Hippocampal formation (tissue), 2 donors: Measurements from ENCODE around the gene PHPT1.
"Not testable (repeated sequence)": the region's sequence is repeated elsewhere in the genome, so short reads cannot be mapped to it uniquely, and the experiment has no call there.

Experiments used
- DNase-seq, 2 donors: peaks; one replicate each; lab custom pipeline; 2025; lab: John Stamatoyannopoulos, UW

PHPT1 gene

DNA sequence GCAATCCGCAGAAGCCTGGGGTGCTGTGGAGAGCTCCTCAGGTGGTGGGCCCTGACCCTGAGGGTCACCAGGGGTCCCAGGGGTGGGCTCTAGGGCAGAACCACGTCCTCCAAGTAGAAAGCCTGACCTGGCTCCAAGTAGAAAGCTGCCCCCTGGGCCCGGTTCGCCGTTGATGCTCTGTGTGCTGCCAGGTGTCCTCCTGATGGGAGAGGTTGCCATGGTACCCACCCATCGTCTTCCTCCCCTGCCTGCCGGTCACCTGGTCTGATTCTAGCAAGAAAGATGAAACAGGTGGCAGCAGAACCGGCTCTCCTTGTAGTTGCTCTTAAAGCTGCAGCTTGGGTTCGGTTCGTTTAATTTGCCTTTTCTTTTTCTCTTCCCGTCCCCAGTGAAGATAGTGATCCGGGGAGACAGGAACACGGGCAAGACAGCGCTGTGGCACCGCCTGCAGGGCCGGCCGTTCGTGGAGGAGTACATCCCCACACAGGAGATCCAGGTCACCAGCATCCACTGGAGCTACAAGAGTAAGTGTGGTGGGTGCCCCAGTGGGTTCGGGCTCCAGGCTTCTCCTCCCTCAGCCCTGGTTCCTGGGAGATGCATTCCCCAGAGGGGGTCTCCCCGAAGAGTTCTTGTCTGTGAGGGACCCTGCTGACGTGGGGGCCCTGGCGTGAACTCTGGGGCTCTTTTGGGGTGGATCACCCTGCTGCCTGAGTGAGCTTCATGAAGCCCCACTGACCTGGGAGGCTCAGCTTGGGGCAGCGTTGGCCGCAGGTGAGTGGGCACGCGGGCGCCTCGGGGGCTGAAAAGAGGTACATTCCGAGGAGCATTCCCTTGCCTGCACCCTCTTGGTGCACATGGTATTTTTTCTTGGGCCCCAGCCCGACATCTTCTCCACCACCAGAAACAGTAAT lies 25.8 kb upstream of the PHPT1 start:
- DNase-seq, result no peak

DNA sequence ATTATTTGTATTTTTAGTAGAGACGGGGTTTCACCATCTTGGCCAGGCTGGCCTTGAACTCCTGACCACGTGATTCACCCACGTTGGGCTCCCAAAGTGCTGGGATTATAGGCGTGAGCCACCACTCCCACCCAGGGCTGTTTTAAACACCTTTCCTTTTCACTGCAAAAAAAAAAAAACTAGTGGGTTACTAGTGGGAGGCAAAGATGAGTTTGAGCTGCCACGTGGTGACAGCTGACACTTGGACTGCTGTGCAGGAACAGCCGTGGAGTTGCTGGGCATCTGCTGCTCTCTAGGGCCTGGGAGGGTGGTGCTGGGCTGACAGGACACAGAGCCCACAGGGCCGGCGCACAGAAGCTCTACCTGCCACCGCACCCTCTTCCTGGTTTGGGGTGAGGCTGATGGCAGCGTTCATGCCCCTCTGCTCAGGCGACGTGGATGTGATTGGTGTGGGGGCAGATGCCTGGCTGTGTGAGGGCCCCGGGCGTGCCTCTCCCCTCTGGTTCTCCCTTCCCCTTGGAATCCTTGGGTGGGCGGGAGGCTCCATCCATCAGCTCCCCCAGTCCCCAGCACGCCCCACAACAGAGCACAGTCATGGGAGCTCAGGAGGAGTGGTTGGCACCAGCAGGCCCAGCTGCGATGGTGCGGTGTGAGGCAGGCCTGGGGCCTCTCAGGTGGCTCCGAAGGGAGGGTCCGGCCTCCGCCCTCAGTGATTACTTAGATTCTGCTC lies 24.5 kb upstream of the PHPT1 start:
- no peak for DNase-seq

DNA sequence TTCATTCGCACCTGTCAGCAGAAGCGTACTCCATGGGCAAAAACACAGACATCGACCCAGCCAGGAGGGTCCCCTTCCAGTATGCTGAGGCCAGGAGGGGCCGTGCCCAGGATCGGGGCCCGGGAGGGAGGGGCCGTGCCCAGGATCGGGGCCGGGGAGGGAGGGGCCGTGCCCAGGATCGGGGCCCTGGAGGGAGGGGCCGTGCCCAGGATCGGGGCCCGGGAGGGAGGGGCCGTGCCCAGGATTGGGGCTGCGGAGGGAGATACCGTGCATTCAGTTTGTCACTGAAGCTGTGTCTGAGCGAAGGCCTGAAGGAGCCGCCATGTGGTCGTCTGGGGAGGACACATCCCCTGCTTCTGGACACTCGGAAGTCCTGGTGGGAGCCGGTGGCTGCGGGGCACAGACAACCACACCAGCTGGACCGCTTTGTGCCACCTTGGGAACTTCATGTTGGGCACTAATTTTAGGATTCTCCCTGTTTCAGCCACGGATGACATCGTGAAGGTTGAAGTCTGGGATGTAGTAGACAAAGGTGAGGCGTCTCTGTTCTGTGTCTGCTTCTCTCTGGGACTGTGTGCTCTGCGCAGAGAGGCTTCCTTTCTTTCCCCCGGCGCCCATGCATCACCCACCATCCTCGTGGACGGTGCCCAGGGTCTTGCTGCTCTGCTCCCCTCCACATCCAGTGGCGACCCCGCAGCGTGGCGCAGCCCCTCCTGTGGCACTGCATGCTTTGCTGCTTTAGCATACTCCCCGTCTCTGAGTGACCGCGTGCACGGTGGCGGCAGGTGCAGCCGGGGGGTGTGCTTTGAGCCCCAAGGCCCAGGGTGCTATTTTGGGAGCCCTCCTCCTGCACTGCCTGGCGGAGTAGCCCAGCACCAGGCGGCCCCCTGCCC lies 23.7 kb upstream of the PHPT1 start:
- no peak for DNase-seq

DNA sequence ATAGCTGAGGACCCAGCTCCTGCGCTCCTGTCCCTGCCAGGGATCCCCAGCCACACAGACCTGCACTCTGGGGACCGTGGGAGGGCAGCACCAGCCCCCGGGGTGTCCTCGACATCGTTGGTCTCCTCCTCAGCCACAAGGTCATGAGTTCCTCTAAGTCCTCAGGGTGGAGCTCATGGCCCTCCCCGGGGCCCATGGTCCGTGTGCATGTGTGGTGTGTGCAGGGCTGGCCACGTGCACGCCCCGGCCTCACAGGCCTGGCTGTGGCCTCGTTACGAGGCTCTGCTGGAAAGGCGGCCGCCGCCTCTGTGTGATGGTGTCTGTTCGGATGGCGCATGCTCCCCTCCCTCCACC lies 23.0 kb upstream of the PHPT1 start:
- DNase-seq, result no peak

DNA sequence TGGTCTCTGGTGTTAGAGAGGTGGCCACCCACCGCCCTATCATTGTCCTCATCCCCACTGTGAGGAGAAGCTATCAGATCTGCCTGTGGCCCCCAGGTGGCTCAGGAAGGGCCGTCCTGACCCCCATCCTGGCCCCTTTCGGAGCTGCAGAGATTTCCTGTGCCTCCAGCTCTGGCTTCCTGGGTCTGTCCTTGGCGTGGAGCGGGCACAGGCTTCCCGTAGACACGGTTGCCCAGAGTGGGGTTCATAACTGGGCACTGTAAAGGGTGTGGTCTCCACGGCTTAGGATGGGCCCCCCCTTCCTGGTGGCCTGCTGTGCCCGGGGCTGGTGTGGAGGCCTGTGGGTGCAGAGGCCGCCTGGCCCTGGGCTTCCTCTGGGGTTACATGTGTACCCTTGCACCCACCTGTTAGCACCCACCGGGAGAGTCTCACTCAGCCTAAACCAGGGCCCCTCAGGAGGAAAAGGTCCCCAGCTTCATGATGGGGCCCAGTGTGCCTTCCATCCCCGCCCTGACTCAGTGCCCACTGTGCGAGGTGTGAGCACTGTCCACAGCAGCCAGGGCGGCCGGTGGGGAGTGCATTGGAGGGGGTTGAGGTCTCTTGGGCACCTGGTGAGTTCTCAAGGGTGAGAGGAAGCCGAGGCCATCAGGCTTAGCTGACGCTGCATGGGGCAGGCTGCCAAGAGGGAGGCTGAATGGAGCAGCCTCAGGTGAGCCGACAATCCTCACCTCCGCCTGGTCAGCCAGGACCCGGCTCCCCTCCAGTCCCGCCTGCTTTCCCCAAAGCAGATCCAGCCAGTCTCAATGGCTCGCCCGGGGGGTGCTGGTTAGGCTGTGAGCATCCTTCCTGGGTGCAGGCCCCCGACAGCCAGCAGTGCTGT lies 22.3 kb upstream of the PHPT1 start:
- DNase-seq, result no peak

DNA sequence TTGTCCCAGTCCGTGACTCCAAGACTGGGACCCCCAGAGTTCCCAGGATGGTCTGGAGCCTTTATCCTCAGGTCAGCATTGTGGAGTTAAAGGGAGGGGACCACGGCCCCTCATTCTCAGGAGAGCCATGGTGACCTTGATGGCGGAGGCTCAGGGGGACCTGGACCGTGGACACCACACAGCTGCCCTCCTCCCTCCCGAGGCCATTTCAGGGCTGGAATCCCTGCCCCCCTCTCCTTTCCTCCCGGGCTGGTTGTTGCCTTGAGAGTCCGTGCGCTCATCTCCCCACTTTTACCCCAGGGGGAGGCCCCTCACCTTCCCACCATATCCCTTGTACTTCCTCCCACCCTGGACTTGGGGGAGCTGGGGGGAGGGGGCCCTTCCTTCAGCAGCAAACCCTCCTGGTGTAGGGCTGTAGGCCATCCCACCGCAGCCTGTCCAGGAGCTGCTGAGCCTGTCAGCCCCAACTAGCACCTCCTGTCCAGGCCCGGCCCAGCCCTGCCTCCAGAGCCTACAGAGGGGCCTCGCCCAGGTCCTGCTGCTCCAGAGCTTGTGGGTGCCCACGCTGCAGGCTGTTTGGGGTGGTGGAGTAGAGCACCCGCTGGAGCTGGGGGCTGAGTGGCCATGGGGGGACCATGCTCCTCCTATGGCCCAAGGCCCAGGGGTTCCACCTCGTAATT lies 21.3 kb upstream of the PHPT1 start:
- no peak for DNase-seq

DNA sequence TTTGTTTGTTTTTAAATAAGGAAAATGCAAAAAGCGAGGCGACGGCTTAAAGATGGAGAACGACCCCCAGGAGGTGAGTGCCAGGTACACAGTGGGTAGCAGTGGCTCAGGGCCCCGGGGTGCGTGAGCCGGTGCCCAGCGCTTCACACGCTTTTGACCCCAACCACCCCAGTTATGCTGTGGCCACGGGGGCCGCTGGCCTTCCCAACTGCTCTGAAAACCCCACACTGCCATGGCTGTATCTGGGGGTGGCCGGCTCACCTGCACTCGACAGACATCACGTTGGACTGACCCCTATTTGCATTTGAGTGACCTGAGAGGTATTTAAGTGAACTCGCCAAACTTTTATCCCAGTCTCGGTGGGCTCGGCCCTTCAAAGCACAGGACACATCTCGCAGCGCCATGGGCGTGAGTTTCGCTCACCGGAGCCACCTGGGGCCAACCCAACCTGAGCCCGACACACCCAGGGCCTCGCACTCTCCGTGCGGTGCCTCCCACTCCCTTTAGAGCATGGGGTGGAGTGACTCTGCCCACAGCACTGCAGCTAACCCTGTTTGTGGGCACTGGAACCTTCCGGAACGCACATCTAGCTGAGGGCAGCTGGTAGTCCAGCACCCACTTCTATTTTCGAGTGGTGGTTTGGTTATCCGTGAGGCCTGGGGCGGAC lies 20.6 kb upstream of the PHPT1 start:
- no peak for DNase-seq

DNA sequence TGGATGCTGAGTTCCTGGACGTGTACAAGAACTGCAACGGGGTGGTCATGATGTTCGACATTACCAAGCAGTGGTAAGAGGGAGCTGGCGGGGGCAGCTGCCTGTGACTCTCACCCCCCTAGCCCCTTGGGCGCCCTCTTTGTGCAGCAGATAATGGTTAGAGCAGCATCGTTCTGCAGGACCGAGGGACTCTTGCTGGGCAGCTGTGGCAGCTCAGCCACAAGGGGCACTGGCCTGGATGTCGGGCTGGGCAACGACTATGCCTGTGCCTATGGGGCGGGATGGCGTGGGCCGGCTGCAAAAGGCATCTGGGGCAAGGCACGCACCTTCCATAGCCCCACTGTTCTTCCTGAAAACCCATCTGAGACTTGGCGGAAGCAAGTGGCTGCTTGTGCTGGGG lies 19.8 kb upstream of the PHPT1 start:
- DNase-seq, result no peak

DNA sequence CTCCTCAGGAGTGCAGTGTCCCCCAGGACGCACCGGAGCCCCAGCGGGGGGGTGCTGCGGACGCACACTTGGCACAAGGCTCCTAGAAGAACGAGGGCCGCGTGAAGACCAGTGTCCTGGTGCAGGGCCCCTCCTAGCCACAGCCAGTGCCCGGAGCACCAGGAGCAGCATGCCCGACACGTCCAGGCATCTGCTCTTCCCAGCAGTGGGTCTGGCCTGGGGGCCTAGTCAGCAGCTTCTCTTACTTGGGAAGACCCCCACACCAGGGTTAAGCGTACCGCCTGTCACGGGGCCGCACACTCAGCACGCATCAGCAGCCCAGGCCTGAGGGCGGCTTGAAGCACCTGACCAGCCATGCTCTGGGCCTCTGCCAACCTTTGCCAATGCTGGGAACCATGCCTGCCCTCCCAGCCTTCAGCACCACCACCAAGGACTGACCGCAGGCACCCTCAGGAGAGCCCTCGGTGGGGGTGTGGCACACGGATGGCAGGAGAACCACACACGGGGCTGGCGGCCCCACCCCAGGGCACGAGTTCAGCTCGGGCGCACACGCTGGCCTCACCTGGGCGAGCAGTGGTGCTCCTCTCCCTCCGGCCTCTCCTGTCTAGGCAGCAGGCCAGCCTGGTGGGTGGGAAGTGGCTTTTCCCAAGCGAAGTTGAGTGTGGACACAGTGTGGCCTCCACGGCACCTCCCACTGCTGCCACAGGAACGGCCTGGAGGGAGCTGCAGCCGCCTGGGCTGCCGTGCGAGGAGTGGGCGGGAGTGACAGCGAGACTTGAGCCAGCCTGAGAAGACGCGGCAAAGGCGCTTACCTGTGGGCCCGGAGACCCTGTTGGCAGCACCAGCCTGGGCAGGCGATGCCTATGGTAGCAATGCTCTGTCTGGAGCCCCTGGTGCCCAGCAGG lies 19.0 kb upstream of the PHPT1 start:
- DNase-seq, result no peak

DNA sequence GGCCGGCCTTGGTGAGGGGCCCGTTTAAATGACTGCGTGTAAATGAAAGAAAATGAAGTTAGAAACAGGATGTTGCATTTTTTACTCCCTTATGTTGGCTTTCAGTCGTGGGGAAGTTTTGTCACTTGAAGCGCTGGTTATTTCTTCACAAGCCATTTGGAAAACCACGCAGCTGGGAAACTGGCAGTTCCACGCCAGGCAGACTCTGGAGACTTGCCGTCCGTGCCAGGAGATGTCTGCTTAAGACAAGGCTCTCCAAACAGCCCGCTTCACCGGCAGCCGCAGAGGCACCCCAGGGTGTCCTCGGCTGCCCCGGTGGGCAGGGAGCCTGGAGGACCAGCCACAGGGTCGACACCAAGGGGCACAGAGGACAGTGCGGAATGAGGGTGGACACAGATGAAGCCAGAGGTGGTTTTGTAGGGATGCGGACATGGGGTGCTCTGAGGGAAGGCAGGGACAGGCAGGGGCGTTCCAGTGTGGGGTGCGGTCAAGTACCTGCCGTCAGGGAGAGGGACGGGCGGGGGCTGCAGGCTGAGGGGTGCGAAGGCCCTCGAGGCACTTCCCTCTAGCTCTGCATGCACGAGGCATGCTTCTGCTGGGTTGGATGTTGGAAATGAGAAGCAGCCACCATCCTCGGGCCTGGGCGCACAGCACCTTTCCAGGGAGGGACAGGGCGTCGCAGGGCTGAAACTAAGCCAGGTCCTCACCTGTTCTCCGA lies 18.0 kb upstream of the PHPT1 start:
- no peak for DNase-seq

DNA sequence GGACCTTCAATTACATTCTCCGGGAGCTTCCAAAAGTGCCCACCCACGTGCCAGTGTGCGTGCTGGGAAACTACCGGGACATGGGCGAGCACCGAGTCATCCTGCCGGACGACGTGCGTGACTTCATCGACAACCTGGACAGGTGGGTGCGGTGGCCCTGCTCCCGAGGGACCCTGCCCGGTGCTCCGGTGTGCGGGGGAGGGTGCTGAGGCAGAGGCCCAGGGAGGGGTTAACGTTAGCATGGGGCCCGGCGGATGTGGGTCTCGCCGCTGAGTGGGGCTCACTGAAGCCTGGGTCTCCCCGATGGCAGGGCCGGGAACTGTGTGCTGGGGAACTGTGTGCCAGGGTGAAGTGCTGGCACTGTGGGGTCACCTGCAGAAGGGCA lies 17.5 kb upstream of the PHPT1 start:
- no peak for DNase-seq

DNA sequence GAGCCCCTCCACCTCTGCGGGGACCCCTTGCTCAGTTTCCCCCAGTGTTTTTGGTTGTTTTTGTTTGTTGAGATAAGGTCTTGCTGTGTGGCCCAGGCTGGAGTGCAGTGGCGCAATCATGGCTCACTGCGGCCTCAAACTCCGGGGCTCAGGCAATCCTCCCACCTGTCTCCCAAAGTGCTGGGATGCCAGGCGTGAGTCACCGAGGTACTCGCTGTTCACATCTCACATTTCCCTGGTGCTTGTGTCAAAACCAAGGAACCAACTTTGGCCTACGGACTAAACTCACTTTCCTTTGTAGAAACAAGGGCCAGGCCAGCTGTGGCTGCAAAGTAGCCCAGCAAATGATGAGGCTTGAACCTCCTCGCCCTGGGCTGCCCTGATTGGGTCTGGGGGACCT lies 16.6 kb upstream of the PHPT1 start:
- no peak for DNase-seq

DNA sequence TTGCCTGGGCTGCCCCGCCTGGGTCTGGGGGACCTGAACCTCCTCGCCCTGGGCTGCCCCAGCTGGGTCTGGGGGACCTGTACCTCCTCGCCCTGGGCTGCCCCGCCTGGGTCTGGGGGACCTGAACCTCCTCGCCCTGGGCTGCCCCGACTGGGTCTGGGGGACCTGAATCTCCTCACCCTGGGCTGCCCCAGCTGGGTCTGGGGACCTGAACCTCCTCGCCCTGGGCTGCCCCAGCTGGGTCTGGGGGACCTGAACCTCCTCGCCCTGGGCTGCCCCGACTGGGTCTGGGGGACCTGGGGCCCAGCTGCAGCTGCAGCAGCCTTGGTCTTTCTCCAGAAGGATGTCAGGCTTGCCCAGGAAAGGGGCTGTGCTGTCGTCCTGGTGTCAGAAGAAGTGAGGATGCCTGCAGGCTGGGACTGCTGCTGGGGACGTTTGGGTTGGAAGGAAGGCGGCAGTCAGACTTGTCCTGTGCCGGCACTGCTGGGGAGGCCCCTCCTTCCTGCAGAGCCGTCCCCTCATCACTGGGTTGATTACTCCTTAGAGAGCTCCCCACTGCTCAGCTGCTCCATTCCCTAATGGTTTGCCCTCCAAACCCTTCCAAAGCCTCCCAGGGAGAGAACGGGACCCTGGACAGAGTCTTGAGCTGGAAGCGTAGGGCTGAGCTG lies 15.7 kb upstream of the PHPT1 start:
- DNase-seq, result not testable (repeated sequence)

DNA sequence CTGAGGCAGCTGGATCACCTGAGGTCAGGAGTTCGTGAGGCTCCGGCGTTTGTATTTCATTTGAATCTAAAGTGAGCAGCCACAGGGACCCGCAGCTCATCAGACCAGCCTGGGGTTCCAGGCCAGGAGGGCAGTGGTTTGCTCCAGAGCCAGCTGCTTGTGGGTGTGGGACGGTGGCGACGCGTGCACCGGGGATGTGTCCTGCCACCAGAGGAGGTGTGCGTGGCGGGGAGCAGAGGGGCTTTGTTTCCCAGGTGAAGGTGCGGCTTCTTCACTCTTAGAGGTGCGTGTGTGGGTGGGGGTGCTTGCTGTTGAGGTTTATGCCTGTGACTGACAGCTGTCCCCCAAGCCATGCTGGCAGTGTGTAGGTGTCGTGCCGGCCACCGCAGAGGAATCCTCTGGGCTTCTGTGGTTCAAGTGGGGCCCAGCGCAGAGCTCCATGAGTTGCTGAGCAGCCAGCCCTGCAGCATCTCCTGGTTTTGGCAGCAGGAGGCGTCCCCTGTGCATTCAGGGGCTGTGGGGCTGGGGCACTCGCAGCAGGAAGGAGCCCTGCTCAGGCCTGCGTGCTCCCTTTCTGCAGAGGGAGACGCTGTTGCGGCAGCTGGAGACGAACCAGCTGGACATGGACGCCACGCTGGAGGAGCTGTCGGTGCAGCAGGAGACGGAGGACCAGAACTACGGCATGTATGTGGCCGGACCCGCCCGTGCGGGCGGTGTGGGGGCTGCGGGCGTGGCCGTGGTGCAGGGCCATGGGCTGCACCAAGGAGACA lies 13.9 kb upstream of the PHPT1 start:
- no peak for DNase-seq

DNA sequence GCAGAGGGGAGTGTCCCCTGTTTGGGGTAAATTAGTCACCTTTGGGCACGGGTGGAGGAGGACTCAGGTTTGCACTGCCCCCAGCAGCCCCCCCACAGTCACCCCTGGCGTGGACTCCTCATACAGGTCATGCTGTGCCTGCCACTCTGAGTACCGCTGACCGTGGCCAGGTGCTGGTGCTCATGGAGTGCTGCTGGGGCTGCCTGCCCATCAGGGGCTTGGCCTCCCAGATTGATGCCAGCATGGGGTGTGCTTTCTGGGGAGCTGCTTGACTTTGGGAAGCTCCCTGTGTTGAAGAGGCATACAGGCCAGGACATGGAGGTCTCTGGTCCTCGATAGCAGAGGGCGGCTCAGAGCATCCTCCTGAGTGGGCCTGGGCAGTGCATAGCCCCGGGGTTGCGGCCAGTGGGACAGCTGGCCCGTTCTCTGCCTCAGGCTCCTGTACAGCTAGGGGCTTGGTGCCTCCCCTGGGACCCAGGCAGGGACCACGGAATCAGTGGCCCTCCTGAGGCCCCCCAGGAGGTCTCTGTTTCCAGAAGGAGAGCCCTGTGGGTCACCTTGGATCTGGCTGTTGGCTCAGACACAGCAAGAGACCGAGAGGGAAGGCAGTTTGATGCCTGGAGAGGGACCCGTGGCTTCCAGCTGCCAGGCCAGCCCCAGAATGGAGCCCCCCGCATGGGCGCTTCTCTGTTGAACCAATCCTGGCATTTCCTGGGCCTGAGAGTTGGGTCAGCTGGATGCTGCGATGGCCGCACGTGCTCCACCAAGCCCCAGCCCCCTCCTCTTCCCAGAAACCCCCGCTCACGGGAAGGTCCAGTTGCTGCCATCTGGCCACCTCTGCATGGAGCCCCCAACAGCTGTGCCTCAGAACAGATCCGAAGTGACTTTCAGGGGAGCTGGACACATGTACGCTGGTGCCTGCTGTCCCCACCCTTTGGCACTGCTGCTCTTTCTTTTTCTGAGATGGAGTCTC lies 13.0 kb upstream of the PHPT1 start:
- DNase-seq, result no peak
